ENCODE results near the gene JCAD. TPM values are rescaled to one million over a fixed set of nuclear protein-coding genes. Genes with fewer than 3 reads are reported as not detected.

JCAD gene
- total RNA-seq, 1 donor from 2014 or later, result 19.4 TPM

DNA sequence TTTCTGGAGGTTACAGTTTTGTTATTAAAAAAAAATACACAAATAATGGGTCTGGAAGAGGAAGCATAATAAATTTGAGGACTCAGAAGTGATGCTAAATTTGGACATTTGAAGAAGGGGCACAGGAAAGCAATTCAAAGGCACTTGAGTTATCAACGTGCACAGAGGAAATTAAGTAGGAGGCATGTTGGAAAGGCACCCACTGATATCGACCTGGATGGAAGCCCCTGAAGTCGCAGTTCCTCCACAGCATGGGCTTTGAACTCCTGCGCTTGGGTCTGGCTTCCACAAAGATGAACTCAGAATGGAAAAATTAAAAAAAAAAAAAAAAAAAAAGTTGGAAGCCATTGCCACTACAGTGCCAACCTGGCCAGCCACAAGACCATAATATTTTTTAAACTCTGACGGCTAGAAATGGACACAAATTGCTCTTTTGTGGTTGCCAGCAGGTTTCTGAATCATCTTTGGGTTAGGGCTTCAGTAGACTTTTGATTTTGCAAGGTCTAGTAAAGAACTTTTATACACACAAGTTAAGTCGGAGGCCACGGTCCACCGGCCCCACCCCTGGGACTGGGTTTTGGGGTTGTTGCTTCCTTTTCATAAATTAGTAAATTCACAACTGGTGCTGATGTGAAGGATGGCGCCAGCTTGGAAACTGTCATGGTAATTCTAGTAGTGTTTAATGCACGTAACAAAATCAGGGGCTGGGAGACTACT lies 21.6 kb downstream of the JCAD start:
- Mint-ChIP-seq H3K9me3 (ENCODE audit: low read depth) (no peaks in the 10 kb centered on the region), H3K4me3 (ENCODE audit: unreplicated experiment) (no peak overlapping the region), H3K36me3 (ENCODE audit: low read depth) (peaks cover 16% of the 10 kb centered on the region), H3K27me3 (ENCODE audit: low read depth) (no peaks in the 10 kb centered on the region), H3K27ac (ENCODE audit: unreplicated experiment) (no peak overlapping the region), H3K4me1 (ENCODE audit: low read depth) (no peaks in the 10 kb centered on the region)
- DNase-seq (ENCODE audit: low spot score), result no peak
- TF ChIP-seq, protein P1, sequence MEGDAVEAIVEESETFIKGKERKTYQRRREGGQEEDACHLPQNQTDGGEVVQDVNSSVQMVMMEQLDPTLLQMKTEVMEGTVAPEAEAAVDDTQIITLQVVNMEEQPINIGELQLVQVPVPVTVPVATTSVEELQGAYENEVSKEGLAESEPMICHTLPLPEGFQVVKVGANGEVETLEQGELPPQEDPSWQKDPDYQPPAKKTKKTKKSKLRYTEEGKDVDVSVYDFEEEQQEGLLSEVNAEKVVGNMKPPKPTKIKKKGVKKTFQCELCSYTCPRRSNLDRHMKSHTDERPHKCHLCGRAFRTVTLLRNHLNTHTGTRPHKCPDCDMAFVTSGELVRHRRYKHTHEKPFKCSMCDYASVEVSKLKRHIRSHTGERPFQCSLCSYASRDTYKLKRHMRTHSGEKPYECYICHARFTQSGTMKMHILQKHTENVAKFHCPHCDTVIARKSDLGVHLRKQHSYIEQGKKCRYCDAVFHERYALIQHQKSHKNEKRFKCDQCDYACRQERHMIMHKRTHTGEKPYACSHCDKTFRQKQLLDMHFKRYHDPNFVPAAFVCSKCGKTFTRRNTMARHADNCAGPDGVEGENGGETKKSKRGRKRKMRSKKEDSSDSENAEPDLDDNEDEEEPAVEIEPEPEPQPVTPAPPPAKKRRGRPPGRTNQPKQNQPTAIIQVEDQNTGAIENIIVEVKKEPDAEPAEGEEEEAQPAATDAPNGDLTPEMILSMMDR (IDR thresholded peaks at IDR 0.05), result no peak

GRCh38 chr10:30036811-30037210 lies 22.6 kb downstream of the JCAD start:
- no peak overlapping the region for H3K27ac Mint-ChIP-seq (ENCODE audit: unreplicated experiment)
- H3K27me3 Mint-ChIP-seq (ENCODE audit: low read depth), result no peaks in the 10 kb centered on the region
- H3K4me1 Mint-ChIP-seq (ENCODE audit: low read depth), result no peaks in the 10 kb centered on the region
- DNase-seq (ENCODE audit: low spot score), result no peak
- TF ChIP-seq, protein P1 (IDR thresholded peaks at IDR 0.05), result no peak
- H3K4me3 Mint-ChIP-seq (ENCODE audit: unreplicated experiment), result no peak overlapping the region
- peaks cover 14% of the 10 kb centered on the region for H3K36me3 Mint-ChIP-seq (ENCODE audit: low read depth)
- no peaks in the 10 kb centered on the region for H3K9me3 Mint-ChIP-seq (ENCODE audit: low read depth)

GRCh38 chr10:30036341-30036740 lies 23.0 kb downstream of the JCAD start:
- H3K9me3 Mint-ChIP-seq (ENCODE audit: low read depth), result no peaks in the 10 kb centered on the region
- no peaks in the 10 kb centered on the region for H3K27me3 Mint-ChIP-seq (ENCODE audit: low read depth)
- no peak overlapping the region for H3K4me3 Mint-ChIP-seq (ENCODE audit: unreplicated experiment)
- H3K36me3 Mint-ChIP-seq (ENCODE audit: low read depth), result peaks cover 14% of the 10 kb centered on the region
- TF ChIP-seq, protein P1 (IDR thresholded peaks at IDR 0.05), result no peak
- no peaks in the 10 kb centered on the region for H3K4me1 Mint-ChIP-seq (ENCODE audit: low read depth)
- H3K27ac Mint-ChIP-seq (ENCODE audit: unreplicated experiment), result no peak overlapping the region
- DNase-seq (ENCODE audit: low spot score), result no peak

DNA sequence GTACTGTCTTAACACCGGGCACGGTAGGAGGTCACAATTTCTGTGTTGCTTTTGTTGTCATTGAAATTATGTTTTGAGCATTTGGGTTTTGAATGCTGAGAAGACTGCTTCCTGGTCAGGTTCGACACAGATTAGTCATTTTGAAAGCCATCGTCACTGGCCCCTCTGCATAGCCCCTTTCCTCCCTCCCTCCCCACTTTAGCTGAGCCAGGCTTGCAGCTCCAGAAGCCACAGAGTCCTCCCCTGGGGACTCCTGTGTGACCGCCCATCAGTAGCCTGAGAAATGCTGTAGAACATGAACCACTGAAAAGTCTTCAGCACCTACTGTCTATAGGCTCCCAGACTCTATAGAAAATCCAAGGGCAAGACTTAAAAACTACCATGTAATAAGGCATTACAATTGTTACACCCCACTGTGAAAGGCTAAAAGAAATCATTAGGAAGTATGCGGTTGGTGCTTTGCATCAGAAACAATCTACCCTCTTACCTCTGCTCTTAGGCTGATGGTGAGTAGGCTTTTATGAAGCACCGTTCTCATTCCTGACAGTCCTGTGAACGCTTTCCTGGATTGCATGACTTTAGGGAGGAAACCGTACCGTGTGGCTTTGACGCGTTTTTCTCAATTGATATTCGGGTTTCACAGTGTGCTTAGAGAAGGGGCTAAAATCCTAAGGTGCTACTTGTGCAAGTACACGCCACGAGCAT lies 24.8 kb downstream of the JCAD start:
- Mint-ChIP-seq H3K36me3 (ENCODE audit: low read depth) (peaks cover 12% of the 10 kb centered on the region), H3K27me3 (ENCODE audit: low read depth) (no peaks in the 10 kb centered on the region), H3K27ac (ENCODE audit: unreplicated experiment) (no peak overlapping the region), H3K4me3 (ENCODE audit: unreplicated experiment) (no peak overlapping the region), H3K4me1 (ENCODE audit: low read depth) (no peaks in the 10 kb centered on the region), H3K9me3 (ENCODE audit: low read depth) (no peaks in the 10 kb centered on the region)
- no peak for DNase-seq (ENCODE audit: low spot score)
- TF ChIP-seq, protein P1 (IDR thresholded peaks at IDR 0.05), result no peak

GRCh38 chr10:30032125-30032524 lies 27.3 kb downstream of the JCAD start:
- no peak overlapping the region for H3K4me3 Mint-ChIP-seq (ENCODE audit: unreplicated experiment)

More at GRCh38 chr10:30032125-30032524, 27.3 kb downstream of the JCAD start:
- Mint-ChIP-seq H3K36me3 (ENCODE audit: low read depth) (peaks cover 14% of the 10 kb centered on the region), H3K27ac (ENCODE audit: unreplicated experiment) (no peak overlapping the region), H3K9me3 (ENCODE audit: low read depth) (no peaks in the 10 kb centered on the region), H3K4me1 (ENCODE audit: low read depth) (peaks cover 6% of the 10 kb centered on the region), H3K27me3 (ENCODE audit: low read depth) (no peaks in the 10 kb centered on the region)
- TF ChIP-seq, protein P1 (IDR thresholded peaks at IDR 0.05), result no peak
- DNase-seq (ENCODE audit: low spot score), result no peak

Data from chondrocyte (in vitro differentiated cells).